Measurements from ENCODE around the gene PIM2.
"Not testable (repeated sequence)": the region's sequence is repeated elsewhere in the genome, so short reads cannot be mapped to it uniquely, and the experiment has no call there.

Gene PIM2

GRCh38 chrX:48876944-48877343, 41.9 kb downstream of the PIM2 start:
- in situ Hi-C loops (cut with MboI; ENCODE audit: low sequenced_read_pairs), result not testable (repeated sequence)

GRCh38 chrX:48872017-48872416, 46.8 kb downstream of the PIM2 start:
- in situ Hi-C loops (cut with MboI; ENCODE audit: low sequenced_read_pairs), result not testable (repeated sequence)

GRCh38 chrX:48864210-48864609, 54.6 kb downstream of the PIM2 start:
- in situ Hi-C loops (cut with MboI; ENCODE audit: low sequenced_read_pairs), result no loop called here

Data from HL-60/S4 treated with phorbol 12-myristate 13-acetate at 8.2 ng/mL for 4 days and 3 days (cell line).